ENCODE results near the gene TRIM65. TPM values are rescaled to one million over a fixed set of nuclear protein-coding genes. Genes with fewer than 3 reads are reported as not detected.

The TRIM65 gene
- total and polyA plus RNA-seq, 2 of the 13 experiments (the other 11 are each of a cell fraction or from before 2014, with no cell fraction given): 10.3 to 22.4 TPM

DNA sequence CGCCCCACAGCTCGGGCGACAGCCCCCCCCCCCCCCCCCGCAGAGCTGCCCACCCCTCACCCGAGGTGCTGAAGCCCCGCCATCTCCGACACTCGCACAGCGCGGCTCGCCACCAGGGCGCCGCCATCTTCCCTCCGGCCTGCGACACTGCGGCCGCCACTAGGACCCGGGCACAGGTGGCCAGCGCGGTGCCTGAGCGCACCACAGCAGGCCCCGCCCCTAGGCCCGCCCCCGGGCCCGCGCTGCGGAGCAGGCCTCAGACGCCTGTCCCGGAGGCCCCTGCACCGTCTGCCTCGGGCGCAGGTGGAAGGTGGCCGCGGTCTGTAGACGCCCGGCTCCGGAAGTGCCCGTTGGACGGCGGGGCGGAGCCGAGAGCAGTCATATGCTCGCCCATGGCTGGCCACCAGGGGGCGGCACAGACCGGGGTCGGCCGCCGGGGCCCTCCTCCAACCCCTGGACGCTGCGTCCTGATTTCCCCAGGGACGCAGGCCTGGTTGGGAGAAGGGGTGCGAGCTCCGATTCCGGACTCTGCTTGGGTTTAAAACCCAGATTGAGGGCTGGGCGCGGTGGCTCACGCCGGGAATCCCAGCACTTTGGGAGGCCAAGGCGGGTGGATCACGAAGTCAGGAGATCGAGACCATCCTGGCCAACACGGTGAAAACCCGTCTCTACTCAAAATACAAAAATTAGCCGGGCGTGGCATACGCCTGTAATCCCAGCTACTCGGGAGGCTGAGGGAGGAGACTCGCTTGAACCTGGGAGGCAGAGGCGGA lies 8.2 kb upstream of the TRIM65 start, which contains the start of gene MRPL38 (continued):
- TF ChIP-seq ZNF652 (CRISPR knock-in tag; IDR thresholded peaks at IDR 0.05; ENCODE audit: borderline replicate concordance, low read depth) (peak; percentile 33; the same call in 1 of the 2 replicates), REXO4 (CRISPR knock-in tag; IDR thresholded peaks at IDR 0.05; ENCODE audit: borderline replicate concordance) (no peak), ZNF260 (CRISPR knock-in tag; IDR thresholded peaks at IDR 0.05; ENCODE audit: borderline replicate concordance, low read depth) (no peak), PTBP1 (IDR thresholded peaks at IDR 0.05; ENCODE audit: low read depth, low read length, poor library complexity, severe bottlenecking) (peak; percentile 50), ZNF331 (CRISPR knock-in tag; IDR thresholded peaks at IDR 0.05) (peak; percentile 94), BHLHE40 (IDR thresholded peaks at IDR 0.05; ENCODE audit: low read length) (no peak), ATF7-NPFF (CRISPR knock-in tag; IDR thresholded peaks at IDR 0.05; ENCODE audit: low read depth) (peak; percentile 79), ZNF678 (CRISPR knock-in tag; IDR thresholded peaks at IDR 0.05) (peak; percentile 70; the same call in 1 of the 2 replicates), ZNF614 (CRISPR knock-in tag; IDR thresholded peaks at IDR 0.05; ENCODE audit: borderline replicate concordance) (peak; percentile 99), ZNF557 (CRISPR knock-in tag; IDR thresholded peaks at IDR 0.05) (peak; percentile 94; the same call in 1 of the 2 replicates), SRY (CRISPR knock-in tag; IDR thresholded peaks at IDR 0.05) (peak; percentile 62; the same call in 1 of the 2 replicates), ELF1 (CRISPR knock-in tag; IDR thresholded peaks at IDR 0.05) (peak; percentile 97), ZNF782 (CRISPR knock-in tag; IDR thresholded peaks at IDR 0.05; ENCODE audit: borderline replicate concordance) (no peak), TFDP1 (CRISPR knock-in tag; IDR thresholded peaks at IDR 0.05; ENCODE audit: borderline replicate concordance) (peak; percentile 92; the same call in 1 of the 2 replicates), SIX4 (CRISPR knock-in tag; IDR thresholded peaks at IDR 0.05) (peak; percentile 69), HHEX (CRISPR knock-in tag; IDR thresholded peaks at IDR 0.05) (no peak; the same call in 1 of the 2 replicates), TEAD3 (CRISPR knock-in tag; optimal IDR thresholded peaks at IDR 0.05; ENCODE audit: borderline replicate concordance) (peak; percentile 91), ZNF567 (CRISPR knock-in tag; IDR thresholded peaks at IDR 0.05; ENCODE audit: borderline replicate concordance) (peak; percentile 82; the same call in 1 of the 2 replicates), ELF4 (CRISPR knock-in tag; IDR thresholded peaks at IDR 0.05; ENCODE audit: borderline replicate concordance) (peak; percentile 59; the same call in 1 of the 2 replicates), KLF13 (CRISPR knock-in tag; IDR thresholded peaks at IDR 0.05) (no peak)
- TF ChIP-seq, protein P1, sequence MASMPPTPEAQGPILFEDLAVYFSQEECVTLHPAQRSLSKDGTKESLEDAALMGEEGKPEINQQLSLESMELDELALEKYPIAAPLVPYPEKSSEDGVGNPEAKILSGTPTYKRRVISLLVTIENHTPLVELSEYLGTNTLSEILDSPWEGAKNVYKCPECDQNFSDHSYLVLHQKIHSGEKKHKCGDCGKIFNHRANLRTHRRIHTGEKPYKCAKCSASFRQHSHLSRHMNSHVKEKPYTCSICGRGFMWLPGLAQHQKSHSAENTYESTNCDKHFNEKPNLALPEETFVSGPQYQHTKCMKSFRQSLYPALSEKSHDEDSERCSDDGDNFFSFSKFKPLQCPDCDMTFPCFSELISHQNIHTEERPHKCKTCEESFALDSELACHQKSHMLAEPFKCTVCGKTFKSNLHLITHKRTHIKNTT (CRISPR knock-in tag; IDR thresholded peaks at IDR 0.05): no peak
- TF ChIP-seq, protein P2, sequence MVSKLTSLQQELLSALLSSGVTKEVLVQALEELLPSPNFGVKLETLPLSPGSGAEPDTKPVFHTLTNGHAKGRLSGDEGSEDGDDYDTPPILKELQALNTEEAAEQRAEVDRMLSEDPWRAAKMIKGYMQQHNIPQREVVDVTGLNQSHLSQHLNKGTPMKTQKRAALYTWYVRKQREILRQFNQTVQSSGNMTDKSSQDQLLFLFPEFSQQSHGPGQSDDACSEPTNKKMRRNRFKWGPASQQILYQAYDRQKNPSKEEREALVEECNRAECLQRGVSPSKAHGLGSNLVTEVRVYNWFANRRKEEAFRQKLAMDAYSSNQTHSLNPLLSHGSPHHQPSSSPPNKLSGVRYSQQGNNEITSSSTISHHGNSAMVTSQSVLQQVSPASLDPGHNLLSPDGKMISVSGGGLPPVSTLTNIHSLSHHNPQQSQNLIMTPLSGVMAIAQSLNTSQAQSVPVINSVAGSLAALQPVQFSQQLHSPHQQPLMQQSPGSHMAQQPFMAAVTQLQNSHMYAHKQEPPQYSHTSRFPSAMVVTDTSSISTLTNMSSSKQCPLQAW (CRISPR knock-in tag; IDR thresholded peaks at IDR 0.05): peak; percentile 95
- TF ChIP-seq, protein P3, sequence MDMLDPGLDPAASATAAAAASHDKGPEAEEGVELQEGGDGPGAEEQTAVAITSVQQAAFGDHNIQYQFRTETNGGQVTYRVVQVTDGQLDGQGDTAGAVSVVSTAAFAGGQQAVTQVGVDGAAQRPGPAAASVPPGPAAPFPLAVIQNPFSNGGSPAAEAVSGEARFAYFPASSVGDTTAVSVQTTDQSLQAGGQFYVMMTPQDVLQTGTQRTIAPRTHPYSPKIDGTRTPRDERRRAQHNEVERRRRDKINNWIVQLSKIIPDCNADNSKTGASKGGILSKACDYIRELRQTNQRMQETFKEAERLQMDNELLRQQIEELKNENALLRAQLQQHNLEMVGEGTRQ (IDR thresholded peaks at IDR 0.05; ENCODE audit: low read depth, low read length): no peak
- TF ChIP-seq, protein P3 (CRISPR knock-in tag; IDR thresholded peaks at IDR 0.05; ENCODE audit: borderline replicate concordance): no peak; the same call in 1 of the 2 replicates

All from HepG2 (cell line).